ENCODE data around the gene WDR18.

DNA sequence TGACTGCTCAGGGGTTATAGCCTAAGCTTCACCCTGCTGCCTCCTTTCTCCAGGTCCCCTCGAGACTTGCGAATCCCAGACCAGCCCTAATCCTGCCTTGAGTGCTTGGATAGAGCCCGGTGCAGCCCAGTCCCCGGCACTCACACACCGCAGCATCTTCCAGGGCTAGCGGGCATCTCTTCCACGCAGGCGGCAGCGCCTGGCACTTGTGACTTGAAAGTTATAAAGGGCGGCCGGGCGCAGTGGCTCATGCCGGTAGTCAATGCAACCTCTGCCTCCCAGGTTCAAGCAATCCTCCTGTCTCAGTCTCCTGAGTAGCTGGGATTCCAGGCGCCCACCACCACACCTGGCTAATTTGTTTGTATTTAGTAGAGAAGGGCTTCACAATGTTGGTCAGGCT, 1.9 kb downstream of the WDR18 start:
- TF ChIP-seq POLR2AphosphoS5 (IDR thresholded peaks at IDR 0.05; ENCODE audit: low read depth, low read length) = no peak
- TF ChIP-seq CTCF (IDR thresholded peaks at IDR 0.05) = no peak
- TF ChIP-seq SIN3A (IDR thresholded peaks at IDR 0.05; ENCODE audit: borderline replicate concordance, insufficient read depth, low read depth, low read length) = no peak
